ENCODE measurements around the gene SPATA1.

Gene SPATA1

DNA sequence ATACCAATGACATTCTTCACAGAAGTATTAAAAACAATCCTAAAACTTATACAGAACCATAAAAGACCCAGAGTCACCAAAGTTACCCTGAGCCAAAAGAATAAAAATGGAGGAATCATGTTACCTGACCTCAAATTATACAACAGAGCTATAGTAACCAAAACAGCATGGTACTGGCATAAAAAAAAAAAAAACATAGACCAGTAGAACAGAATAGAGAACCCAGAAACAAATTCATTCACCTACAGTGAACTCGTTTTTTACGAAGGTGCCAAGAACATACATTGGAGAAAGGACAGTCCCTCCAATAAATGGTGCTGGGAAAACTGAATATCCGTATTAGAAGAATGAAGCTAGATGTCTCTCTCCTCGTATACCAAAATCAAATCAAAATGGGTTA, 2.8 kb downstream of the SPATA1 start:
- H3K79me2 ChIP-seq (ENCODE audit: low read length) = peaks cover 17% of the 10 kb centered on the region

DNA sequence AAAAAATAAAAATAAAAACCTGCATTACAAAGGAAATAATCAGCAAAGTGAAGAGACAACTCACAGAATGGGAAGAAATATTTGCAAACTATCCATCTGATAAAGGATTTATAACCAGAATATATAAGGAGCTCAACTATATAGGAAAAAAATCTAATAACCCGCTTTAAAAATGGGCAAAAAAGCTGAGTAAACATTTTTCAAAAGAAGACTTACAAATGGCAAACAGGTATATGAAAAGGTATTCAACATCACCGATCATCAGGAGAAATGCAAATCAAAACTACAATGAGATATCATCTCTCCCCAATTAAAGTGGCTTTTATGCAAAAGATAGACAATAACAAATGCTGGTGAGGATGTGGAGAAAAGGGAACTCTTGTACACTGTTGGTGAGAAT, 4.0 kb downstream of the SPATA1 start:
- Histone ChIP-seq H3K27ac (ENCODE audit: low read length) (no peak overlapping the region), H3K36me3 (replicated peaks; ENCODE audit: low read depth, low read length) (peaks cover 3% of the 10 kb centered on the region), H3K4me2 (ENCODE audit: low read length) (no peak overlapping the region), H3K4me1 (ENCODE audit: low read length) (peaks cover 6% of the 10 kb centered on the region), H3K4me3 (ENCODE audit: low read length) (no peak overlapping the region), H2AFZ (ENCODE audit: low read depth, low read length) (no peak overlapping the region), H3K9me3 (ENCODE audit: insufficient read depth, low read length) (no peaks in the 10 kb centered on the region), H3K9ac (ENCODE audit: low read length) (no peak overlapping the region), H3K79me2 (ENCODE audit: low read length) (peaks cover 6% of the 10 kb centered on the region), H3K27me3 (ENCODE audit: low read depth, low read length) (no peaks in the 10 kb centered on the region), H4K20me1 (ENCODE audit: insufficient read depth, low read length) (no peaks in the 10 kb centered on the region)
- TF ChIP-seq CTCF (IDR thresholded peaks at IDR 0.05; ENCODE audit: low read depth, low read length) = no peak
- no peak for TF ChIP-seq EZH2phosphoT487 (IDR thresholded peaks at IDR 0.05; ENCODE audit: low read depth)

More for the DNA sequence above, 2.8 kb downstream of the SPATA1 start:
- Histone ChIP-seq H3K36me3 (replicated peaks; ENCODE audit: low read depth, low read length) (peaks cover 3% of the 10 kb centered on the region), H3K9me3 (ENCODE audit: insufficient read depth, low read length) (no peaks in the 10 kb centered on the region), H3K4me2 (ENCODE audit: low read length) (no peak overlapping the region), H4K20me1 (ENCODE audit: insufficient read depth, low read length) (peaks cover 9% of the 10 kb centered on the region), H3K27ac (ENCODE audit: low read length) (no peak overlapping the region), H3K9ac (ENCODE audit: low read length) (no peak overlapping the region), H2AFZ (ENCODE audit: low read depth, low read length) (no peak overlapping the region), H3K4me1 (ENCODE audit: low read length) (peaks cover 14% of the 10 kb centered on the region), H3K4me3 (ENCODE audit: low read length) (no peak overlapping the region), H3K27me3 (ENCODE audit: low read depth, low read length) (no peaks in the 10 kb centered on the region)
- no peak for TF ChIP-seq EZH2phosphoT487 (IDR thresholded peaks at IDR 0.05; ENCODE audit: low read depth)
- no peak for TF ChIP-seq CTCF (IDR thresholded peaks at IDR 0.05; ENCODE audit: low read depth, low read length)

DNA sequence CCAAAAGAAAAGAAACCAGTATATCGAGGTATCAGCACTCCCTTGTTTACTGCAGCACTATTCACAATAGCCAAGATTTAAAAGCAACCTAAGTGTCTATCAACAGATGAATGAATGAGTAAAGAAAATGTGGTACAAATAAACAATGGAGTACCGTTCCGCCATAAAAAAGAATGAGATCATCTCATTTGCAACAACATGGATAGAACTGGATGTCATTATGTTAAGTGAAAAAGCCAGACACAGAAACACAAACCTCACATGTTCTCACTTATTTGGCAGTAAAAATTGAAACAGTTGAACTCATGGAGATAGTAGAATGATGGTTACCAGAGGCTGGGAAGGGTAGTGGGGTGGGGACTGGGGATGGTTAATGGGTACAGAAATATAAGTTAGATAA, 4.5 kb downstream of the SPATA1 start:
- H3K4me1 ChIP-seq (ENCODE audit: low read length) = peaks cover 6% of the 10 kb centered on the region
- H3K9ac ChIP-seq (ENCODE audit: low read length) = no peak overlapping the region
- no peak overlapping the region for H3K4me2 ChIP-seq (ENCODE audit: low read length)
- no peak overlapping the region for H3K27ac ChIP-seq (ENCODE audit: low read length)
- peaks cover 3% of the 10 kb centered on the region for H3K36me3 ChIP-seq (replicated peaks; ENCODE audit: low read depth, low read length)
- no peaks in the 10 kb centered on the region for H3K9me3 ChIP-seq (ENCODE audit: insufficient read depth, low read length)
- H2AFZ ChIP-seq (ENCODE audit: low read depth, low read length) = no peak overlapping the region
- H4K20me1 ChIP-seq (ENCODE audit: insufficient read depth, low read length) = no peaks in the 10 kb centered on the region
- peaks cover under 1% of the 10 kb centered on the region; the same call in 1 of the 2 replicates for H3K79me2 ChIP-seq (ENCODE audit: low read length)
- H3K27me3 ChIP-seq (ENCODE audit: low read depth, low read length) = no peaks in the 10 kb centered on the region
- H3K4me3 ChIP-seq (ENCODE audit: low read length) = no peak overlapping the region
- TF ChIP-seq EZH2phosphoT487 (IDR thresholded peaks at IDR 0.05; ENCODE audit: low read depth) = no peak
- no peak for TF ChIP-seq CTCF (IDR thresholded peaks at IDR 0.05; ENCODE audit: low read depth, low read length)

DNA sequence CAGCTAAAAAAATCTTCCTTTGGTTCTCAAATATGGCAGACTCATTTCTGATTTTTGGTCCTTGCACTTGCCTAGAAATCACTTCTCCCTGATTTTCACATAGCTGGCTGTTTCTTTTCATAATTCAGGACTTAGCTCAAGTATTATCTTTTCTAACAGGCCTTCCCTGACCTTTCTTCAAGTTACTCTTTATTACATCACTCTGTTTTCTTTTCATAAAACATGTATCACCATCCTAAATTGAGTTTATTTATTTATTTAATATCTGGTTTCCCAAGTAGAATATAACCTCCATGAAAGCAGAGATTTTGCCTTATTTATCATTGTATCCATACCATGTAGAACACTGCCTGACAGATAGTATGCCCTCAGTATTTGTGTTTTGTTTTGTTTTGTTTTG, 18.4 kb downstream of the SPATA1 start:
- Histone ChIP-seq H3K27ac (ENCODE audit: low read length) (no peak overlapping the region), H4K20me1 (ENCODE audit: insufficient read depth, low read length) (no peaks in the 10 kb centered on the region)

More for the DNA sequence above, 18.4 kb downstream of the SPATA1 start:
- H3K9ac ChIP-seq (ENCODE audit: low read length) = no peak overlapping the region
- TF ChIP-seq EZH2phosphoT487 (IDR thresholded peaks at IDR 0.05; ENCODE audit: low read depth) = no peak
- TF ChIP-seq CTCF (IDR thresholded peaks at IDR 0.05; ENCODE audit: low read depth, low read length) = no peak
- H3K27me3 ChIP-seq (ENCODE audit: low read depth, low read length) = no peaks in the 10 kb centered on the region
- H3K4me2 ChIP-seq (ENCODE audit: low read length) = no peak overlapping the region
- peaks cover 3% of the 10 kb centered on the region for H3K36me3 ChIP-seq (replicated peaks; ENCODE audit: low read depth, low read length)
- H3K4me3 ChIP-seq (ENCODE audit: low read length) = no peak overlapping the region
- H3K4me1 ChIP-seq (ENCODE audit: low read length) = no peaks in the 10 kb centered on the region
- H3K9me3 ChIP-seq (ENCODE audit: insufficient read depth, low read length) = no peaks in the 10 kb centered on the region; the same call in 1 of the 2 replicates
- no peaks in the 10 kb centered on the region for H3K79me2 ChIP-seq (ENCODE audit: low read length)
- no peak overlapping the region for H2AFZ ChIP-seq (ENCODE audit: low read depth, low read length)
